G401 (cell line): ENCODE measurements around the gene TBC1D22A. TPM values are rescaled to one million over a fixed set of nuclear protein-coding genes. Genes with fewer than 3 reads are reported as not detected.

Source experiments
- DNase-seq: peaks from one replicate; pipeline ENCODE4 v3.0.0-alpha.2; 2015; ENCODE audit warnings: low spot score
- in situ Hi-C: cut with HindIII; loops from 2 replicates; pipeline ENCODE4 v1.10.0; 2016; ENCODE audit warnings: low sequenced_read_pairs, mixed read lengths
- total RNA-seq: library from RNA; depleted of rRNA; stranded (reverse); fragments of >200 nt; shearing (Covaris generic); gene quantifications from 2 replicates; pipeline ENCODE4 v1.2.3, GENCODE V29; 2014

The TBC1D22A gene
- total RNA-seq, 1 experiment from 2014 or later: 11.1 TPM

DNA sequence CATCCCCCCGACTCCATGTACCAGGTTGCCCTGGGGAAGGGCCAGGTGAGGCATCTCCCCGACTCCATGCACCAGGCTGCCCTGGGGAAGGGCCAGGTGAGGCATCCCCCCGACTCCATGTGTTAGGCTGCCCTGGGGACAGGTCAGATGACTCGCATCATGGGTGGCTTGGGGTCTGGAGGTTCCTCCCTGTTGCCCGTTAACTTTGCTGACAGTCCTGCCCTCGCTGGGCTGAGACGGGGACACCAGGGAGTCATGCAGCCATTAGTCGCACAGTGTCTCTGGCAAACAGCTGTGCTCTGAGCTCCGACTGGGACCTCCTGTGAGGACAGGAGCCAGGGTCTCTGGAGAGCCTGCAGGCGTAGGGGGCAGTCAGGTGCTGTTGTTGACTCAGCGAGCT lies 336.1 kb downstream of the TBC1D22A start:
- in situ Hi-C loops: no loop called here
- DNase-seq: no peak

GRCh38 chr22:47100019-47100418 lies 337.6 kb downstream of the TBC1D22A start:
- DNase-seq: no peak
- in situ Hi-C loops: no loop called here

DNA sequence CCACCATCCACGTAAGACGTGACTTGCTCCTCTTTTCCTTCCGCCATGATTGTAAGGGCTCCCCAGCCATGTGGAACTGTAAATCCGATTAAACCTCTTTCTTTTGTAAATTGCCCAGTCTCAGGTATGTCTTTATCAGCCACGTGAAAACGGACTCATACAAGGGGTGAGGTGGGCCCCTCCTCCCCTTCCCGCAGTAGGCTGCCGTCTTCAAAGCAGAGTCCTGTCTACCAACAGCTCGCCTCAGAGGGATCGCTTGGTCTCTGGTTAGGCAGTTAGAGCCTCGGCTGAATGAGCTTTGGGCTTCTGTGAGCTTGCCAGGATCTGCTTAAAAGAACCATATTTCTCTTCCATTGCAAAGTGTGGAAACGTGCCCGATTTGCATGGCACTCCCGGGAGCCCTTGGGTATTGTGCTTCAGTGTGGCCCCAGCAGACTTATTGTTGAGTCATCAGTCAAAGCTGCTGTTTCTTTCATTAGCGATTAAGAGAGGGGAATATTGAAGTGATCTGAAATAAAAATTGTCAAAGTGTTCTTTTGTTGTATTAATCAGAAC lies 338.3 kb downstream of the TBC1D22A start:
- in situ Hi-C loops: no loop called here
- no peak for DNase-seq

GRCh38 chr22:47101321-47101885 lies 339.0 kb downstream of the TBC1D22A start:
- in situ Hi-C loops: no loop called here
- DNase-seq: no peak

DNA sequence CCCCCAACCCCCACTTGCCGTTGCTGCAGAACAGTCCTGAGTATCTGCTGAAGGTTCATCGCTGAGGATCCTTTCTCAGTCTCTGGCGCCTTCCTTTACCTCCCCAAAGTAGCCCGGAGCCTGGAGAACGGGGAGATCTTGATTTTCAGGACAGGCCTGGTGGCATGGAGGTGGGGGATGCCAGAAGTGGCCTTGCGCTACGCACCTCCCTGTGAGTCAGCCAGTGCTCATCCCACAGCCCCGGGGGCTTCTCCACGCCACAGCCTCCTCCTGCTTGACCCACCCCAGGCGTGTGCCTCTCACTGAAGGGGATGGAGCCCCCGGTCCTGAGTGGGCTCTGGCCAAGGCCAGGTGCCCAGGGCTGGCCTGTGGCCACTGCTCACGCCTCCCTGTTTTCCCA lies 339.6 kb downstream of the TBC1D22A start:
- no peak for DNase-seq
- in situ Hi-C loops: no loop called here

- in situ Hi-C loops: no loop called here
- DNase-seq: no peak
Observed at GRCh38 chr22:47102648-47103047, 340.2 kb downstream of the TBC1D22A start.

DNA sequence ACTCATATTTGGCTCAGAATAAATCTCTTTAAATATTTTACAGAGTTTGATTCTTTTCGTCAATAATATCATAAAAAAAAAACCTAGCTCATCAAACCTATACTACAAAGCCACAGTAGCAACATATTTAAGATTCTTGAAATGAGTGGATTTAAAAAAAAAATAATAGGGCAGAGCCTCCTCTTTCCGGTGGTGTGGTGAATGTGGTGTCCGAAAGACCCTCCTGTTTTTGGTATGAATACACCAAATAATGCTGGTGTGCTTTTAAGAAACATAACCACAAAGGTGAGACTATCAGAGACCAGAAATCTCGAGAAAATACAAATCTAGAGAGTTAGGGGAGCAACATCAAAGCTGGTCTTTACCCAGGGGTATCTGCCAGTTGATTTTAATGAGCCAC lies 342.6 kb downstream of the TBC1D22A start:
- no peak for DNase-seq
- in situ Hi-C loops: no loop called here

GRCh38 chr22:47106806-47107205 lies 344.4 kb downstream of the TBC1D22A start:
- DNase-seq: no peak
- in situ Hi-C loops: no loop called here

GRCh38 chr22:47107431-47107830 lies 345.0 kb downstream of the TBC1D22A start:
- in situ Hi-C loops: no loop called here
- no peak for DNase-seq

GRCh38 chr22:47110817-47111443 lies 348.5 kb downstream of the TBC1D22A start:
- in situ Hi-C loops: no loop called here
- no peak for DNase-seq

- no peak for DNase-seq
- in situ Hi-C loops: no loop called here
Observed at GRCh38 chr22:47111626-47112581, 349.5 kb downstream of the TBC1D22A start.

- DNase-seq: peak; percentile 29
- in situ Hi-C loops: no loop called here
Observed at GRCh38 chr22:47112582-47112965, 350.1 kb downstream of the TBC1D22A start.

DNA sequence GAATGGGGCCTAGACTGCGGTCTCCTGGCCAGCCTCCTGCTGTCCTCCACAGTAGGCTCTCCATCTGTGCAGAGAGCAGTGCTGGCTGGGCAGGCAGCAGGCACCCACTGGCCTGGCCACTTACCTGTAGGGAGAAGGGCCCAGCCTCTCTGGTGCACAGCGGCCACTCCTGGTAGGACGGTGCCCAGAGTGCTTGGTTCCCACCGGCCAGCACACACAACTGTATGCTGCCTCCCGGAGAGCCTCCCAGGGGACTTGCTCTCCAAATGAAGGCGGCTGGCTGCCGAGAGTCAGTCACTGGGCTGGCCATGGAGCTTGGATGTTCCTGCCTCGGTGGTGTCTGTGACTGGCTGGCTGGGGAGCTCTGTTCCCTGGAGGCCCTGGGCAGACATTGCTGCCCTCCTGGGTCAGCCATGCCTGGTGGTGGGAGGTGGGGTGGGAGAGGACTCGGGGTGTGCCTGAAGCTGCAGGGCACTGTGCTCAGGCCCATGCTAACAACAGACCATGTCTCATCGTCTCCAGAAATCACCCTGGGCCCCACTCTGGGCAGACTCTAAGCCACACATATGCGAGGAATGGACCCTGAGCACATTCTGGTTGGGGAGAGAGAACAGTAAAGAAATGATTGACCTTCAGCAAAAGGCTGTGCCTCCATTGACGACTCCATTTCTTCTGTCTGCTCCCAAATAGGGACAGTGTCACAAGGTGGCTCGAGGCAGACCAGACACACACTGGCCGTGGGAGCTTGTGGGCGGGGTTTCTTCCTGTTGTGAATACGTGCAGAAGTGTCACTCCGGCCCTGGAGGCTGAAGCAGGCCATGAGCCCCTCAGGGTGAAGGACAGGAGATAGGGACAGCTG lies 350.8 kb downstream of the TBC1D22A start:
- DNase-seq: no peak
- in situ Hi-C loops: no loop called here

DNA sequence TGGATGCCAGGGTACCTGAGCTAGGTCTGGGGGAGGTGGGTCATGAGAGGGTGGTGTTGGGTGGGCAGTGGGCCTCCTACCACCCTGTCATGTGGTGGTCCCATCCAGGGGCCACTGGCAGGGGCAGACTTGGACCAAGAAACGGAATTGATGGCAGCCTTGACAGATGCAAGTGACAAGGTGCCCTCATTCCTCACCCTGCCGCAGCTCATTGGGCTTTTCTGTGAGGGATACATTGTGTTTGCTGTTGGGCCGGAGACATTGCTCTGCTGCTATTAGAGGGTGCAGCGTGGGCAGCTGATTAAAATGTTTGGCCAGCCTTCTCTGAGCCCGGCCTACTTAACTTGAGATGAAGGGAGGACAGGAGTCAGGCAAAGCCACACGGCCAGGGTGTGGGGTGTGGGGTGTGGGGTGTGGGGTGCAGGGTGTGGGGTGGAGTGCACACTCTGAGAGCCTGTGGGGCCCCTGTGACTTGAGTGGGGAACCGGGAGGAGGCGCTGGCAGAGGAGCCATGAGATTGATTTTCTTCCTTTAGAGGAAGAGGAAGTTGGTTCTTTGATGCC lies 351.5 kb downstream of the TBC1D22A start:
- in situ Hi-C loops: no loop called here

GRCh38 chr22:47114813-47115517 lies 352.5 kb downstream of the TBC1D22A start:
- in situ Hi-C loops: no loop called here
- no peak for DNase-seq

More for the DNA sequence above, 351.5 kb downstream of the TBC1D22A start:
- no peak for DNase-seq

DNA sequence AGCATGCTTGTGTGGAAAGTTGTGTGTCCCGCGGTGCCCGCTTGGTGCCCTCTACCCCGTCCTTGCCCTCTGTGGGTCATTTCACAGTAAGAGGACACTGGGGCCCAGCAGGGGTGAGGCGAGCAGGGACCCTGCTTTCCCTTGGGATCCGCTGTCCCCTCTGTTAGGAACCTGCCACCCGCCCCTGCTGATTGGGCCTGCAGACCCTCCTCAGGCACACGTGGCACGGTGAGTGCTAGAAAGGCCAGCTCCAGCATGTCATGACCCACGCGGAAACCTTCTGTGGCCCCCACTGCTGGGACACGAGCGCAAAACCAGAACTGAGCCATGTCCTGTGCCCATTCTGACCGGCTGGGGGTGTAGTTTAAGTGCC lies 353.1 kb downstream of the TBC1D22A start:
- in situ Hi-C loops: no loop called here
- DNase-seq: no peak

- no peak for DNase-seq
- in situ Hi-C loops: no loop called here
Observed at GRCh38 chr22:47115921-47116320, 353.5 kb downstream of the TBC1D22A start.
